Measurements from ENCODE around the gene PDE8A.
A peak's percentile ranks its signal among the peaks of the same experiment; 100 is the strongest.
"Not testable (repeated sequence)": the region's sequence is repeated elsewhere in the genome, so short reads cannot be mapped to it uniquely, and the experiment has no call there.

The PDE8A gene

GRCh38 chr15:85010386-85011159, 28.9 kb downstream of the PDE8A start:
- peak; percentile 18 for DNase-seq (ENCODE audit: low spot score)

- no peak for DNase-seq (ENCODE audit: low spot score)
These were observed 29.5 kb downstream of the PDE8A start for GRCh38 chr15:85011160-85011571.

- not testable (repeated sequence) for DNase-seq (ENCODE audit: low spot score)
These were observed 30.1 kb downstream of the PDE8A start for GRCh38 chr15:85011724-85012123.

- DNase-seq (ENCODE audit: low spot score) = no peak
These were observed 32.1 kb downstream of the PDE8A start for GRCh38 chr15:85013785-85014184.

GRCh38 chr15:85014932-85015331, 33.3 kb downstream of the PDE8A start:
- DNase-seq (ENCODE audit: low spot score) = no peak

GRCh38 chr15:85016275-85016674, 34.6 kb downstream of the PDE8A start:
- DNase-seq (ENCODE audit: low spot score) = no peak

- DNase-seq (ENCODE audit: low spot score) = no peak
These were observed 38.3 kb downstream of the PDE8A start for GRCh38 chr15:85019815-85020590.

- no peak for DNase-seq (ENCODE audit: low spot score)
These were observed 39.8 kb downstream of the PDE8A start for GRCh38 chr15:85021409-85021808.

- no peak for DNase-seq (ENCODE audit: low spot score)
These were observed 41.3 kb downstream of the PDE8A start for GRCh38 chr15:85022860-85023403.

- no peak for DNase-seq (ENCODE audit: low spot score)
These were observed 42.3 kb downstream of the PDE8A start for GRCh38 chr15:85024003-85024402.

GRCh38 chr15:85024509-85025336, 43.1 kb downstream of the PDE8A start:
- DNase-seq (ENCODE audit: low spot score) = no peak

GRCh38 chr15:85025516-85026251, 44.0 kb downstream of the PDE8A start:
- no peak for DNase-seq (ENCODE audit: low spot score)

GRCh38 chr15:85026304-85027032, 44.8 kb downstream of the PDE8A start:
- DNase-seq (ENCODE audit: low spot score) = no peak

- DNase-seq (ENCODE audit: low spot score) = no peak
These were observed 45.4 kb downstream of the PDE8A start for GRCh38 chr15:85027033-85027380.

GRCh38 chr15:85027421-85027820, 45.8 kb downstream of the PDE8A start:
- no peak for DNase-seq (ENCODE audit: low spot score)

- DNase-seq (ENCODE audit: low spot score) = no peak
These were observed 46.8 kb downstream of the PDE8A start for GRCh38 chr15:85028416-85028815.

GRCh38 chr15:85029221-85029620, 47.6 kb downstream of the PDE8A start:
- DNase-seq (ENCODE audit: low spot score) = no peak

- peak; percentile 13 for DNase-seq (ENCODE audit: low spot score)
These were observed 48.8 kb downstream of the PDE8A start for GRCh38 chr15:85030301-85030929.

GRCh38 chr15:85031086-85031943, 49.7 kb downstream of the PDE8A start:
- no peak for DNase-seq (ENCODE audit: low spot score)
